ENCODE results near the gene RIN1. TPM values are rescaled to one million over a fixed set of nuclear protein-coding genes. Genes with fewer than 3 reads are reported as not detected.
A peak's percentile ranks its signal among the peaks of the same experiment; 100 is the strongest.

Gene RIN1
- polyA plus RNA-seq, 1 donor (not counting 4 experiments of a cell fraction or from before 2014, with no cell fraction given), result 10.6 TPM

DNA sequence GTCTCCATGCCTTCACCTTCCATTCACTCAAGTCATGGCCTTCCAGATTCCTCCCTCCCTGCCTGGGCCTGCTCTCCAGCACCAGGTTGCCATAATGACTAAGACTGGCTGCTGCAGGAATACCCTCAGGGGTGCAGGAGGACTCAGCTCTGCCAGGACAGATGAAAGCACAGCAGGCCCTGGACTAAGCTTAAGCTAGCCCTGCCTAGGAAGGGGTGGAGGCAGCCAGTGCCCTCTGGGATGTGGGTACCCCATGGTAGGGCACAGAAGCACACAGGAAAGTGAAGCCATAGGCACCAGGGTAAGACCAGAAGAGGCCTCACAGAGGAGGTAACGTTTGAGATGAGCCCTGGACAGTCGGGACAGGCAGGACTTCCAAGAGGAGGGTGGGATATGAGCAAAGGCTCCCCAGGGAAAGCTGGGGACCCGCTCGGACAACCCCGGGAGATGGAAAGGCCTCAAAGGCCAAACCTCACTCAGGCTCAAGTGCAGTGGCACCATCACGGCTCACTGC lies 3.0 kb upstream of the RIN1 start:
- peak overlapping the region; percentile 85 for H3K4me2 ChIP-seq (ENCODE audit: control insufficient read depth, extremely low read depth, insufficient read depth, low read depth, low read length)
- H3K79me2 ChIP-seq (ENCODE audit: control insufficient read depth, insufficient read depth, low read length), result peaks cover 36% of the 10 kb centered on the region
- H3K9me3 ChIP-seq (ENCODE audit: control insufficient read depth, low read depth, low read length), result no peaks in the 10 kb centered on the region
- peaks cover 6% of the 10 kb centered on the region for H3K9me1 ChIP-seq (ENCODE audit: control insufficient read depth, extremely low read depth, insufficient read depth, low read length)
- H3K27ac ChIP-seq (ENCODE audit: control insufficient read depth, insufficient read depth, low read length), result peak overlapping the region; percentile 79
- no peaks in the 10 kb centered on the region for H4K20me1 ChIP-seq (ENCODE audit: control insufficient read depth, extremely low read depth, insufficient read depth, low read length)
- FAIRE-seq (peak; percentile 99), DNase-seq (ENCODE audit: low read depth, low spot score) (peak; percentile 99)
- TF ChIP-seq, protein P1, sequence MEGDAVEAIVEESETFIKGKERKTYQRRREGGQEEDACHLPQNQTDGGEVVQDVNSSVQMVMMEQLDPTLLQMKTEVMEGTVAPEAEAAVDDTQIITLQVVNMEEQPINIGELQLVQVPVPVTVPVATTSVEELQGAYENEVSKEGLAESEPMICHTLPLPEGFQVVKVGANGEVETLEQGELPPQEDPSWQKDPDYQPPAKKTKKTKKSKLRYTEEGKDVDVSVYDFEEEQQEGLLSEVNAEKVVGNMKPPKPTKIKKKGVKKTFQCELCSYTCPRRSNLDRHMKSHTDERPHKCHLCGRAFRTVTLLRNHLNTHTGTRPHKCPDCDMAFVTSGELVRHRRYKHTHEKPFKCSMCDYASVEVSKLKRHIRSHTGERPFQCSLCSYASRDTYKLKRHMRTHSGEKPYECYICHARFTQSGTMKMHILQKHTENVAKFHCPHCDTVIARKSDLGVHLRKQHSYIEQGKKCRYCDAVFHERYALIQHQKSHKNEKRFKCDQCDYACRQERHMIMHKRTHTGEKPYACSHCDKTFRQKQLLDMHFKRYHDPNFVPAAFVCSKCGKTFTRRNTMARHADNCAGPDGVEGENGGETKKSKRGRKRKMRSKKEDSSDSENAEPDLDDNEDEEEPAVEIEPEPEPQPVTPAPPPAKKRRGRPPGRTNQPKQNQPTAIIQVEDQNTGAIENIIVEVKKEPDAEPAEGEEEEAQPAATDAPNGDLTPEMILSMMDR (optimal IDR thresholded peaks at IDR 0.05 in 1 of 3, IDR thresholded peaks at IDR 0.05 in 1 of 3, conservative IDR thresholded peaks at IDR 0.05 in 1 of 3; ENCODE audit: extremely low read depth in 1 of 3, insufficient read depth in 2 of 3, low read length in 3 of 3), result no peak
- no peak for TF ChIP-seq EZH2 (IDR thresholded peaks at IDR 0.05; ENCODE audit: low read length)
- dilution Hi-C loops (cut with MboI; ENCODE audit: extremely low pct_ligation_motif_present, low sequenced_read_pairs), result no loop called here
- H2AFZ ChIP-seq (ENCODE audit: control insufficient read depth, low read length), result no peak overlapping the region
- H3K4me3 ChIP-seq (ENCODE audit: control insufficient read depth in 2 of 3, extremely low read depth in 1 of 3, insufficient read depth in 2 of 3, low read depth in 1 of 3, low read length in 3 of 3), result peak overlapping the region in 1 of 3 experiments; percentile 54
- peaks cover 57% of the 10 kb centered on the region for H3K4me1 ChIP-seq (ENCODE audit: control insufficient read depth, extremely low read depth, insufficient read depth, low read length)
- peaks cover 19 to 35% of the 10 kb centered on the region in 2 experiments for H3K36me3 ChIP-seq (ENCODE audit: control insufficient read depth in 2 of 2, extremely low read depth in 1 of 2, insufficient read depth in 2 of 2, low read length in 2 of 2)
- peak overlapping the region; percentile 51 for H3K9ac ChIP-seq (ENCODE audit: control insufficient read depth, extremely low read depth, insufficient read depth, low read length)
- H3K27me3 ChIP-seq (ENCODE audit: control insufficient read depth, extremely low read depth, insufficient read depth, low read length), result no peaks in the 10 kb centered on the region

DNA sequence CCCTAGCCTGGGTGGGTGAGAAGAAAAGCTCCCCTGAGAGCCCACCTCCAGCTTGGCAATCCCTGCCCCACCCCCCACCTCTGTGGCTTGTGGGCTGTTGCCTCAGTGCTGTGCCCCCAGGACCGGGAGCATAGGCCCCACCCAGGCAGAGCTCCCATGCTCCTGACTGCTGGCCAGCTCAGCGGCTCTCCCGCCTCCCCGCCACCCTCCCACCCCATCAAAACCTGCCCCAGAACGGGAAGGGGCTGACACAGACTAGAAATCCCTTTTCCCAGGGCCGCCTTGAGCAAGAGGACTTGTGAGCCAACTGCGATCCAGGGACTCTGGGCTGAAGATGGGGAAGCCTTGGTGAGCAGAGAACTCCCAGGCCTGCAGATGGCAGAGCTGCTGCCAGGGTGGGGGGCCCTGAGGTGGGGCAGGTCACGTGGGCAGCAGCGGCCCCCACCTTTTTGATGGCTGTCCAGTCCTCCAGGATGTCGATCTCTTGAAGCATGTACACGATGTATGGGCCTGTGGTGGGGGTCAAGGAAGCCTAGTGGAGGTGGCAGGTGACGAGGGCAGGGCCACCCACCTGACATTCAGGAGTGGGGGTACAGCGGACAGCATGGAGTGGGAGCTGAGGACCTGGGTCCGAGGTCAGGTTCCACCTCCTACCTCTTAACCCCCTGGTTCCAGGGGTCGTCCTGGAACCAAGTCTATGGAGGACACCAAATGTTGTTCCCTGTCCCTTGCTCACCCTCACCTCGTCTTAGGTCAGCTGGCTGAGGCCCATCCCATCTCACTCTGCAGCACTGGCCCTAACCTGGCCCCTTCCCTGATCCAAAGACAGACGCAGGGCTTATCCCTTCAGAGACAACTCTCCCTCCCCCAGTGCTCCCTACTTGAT lies 2.3 kb upstream of the RIN1 start:
- DNase-seq (ENCODE audit: low read depth, low spot score) (no peak), FAIRE-seq (no peak)
- Histone ChIP-seq H3K4me2 (ENCODE audit: control insufficient read depth, extremely low read depth, insufficient read depth, low read depth, low read length) (peak overlapping the region; percentile 85), H3K4me1 (ENCODE audit: control insufficient read depth, extremely low read depth, insufficient read depth, low read length) (peaks cover 51% of the 10 kb centered on the region), H3K27ac (ENCODE audit: control insufficient read depth, insufficient read depth, low read length) (peak overlapping the region; percentile 97), H3K36me3 (ENCODE audit: control insufficient read depth in 2 of 2, extremely low read depth in 1 of 2, insufficient read depth in 2 of 2, low read length in 2 of 2) (peaks cover 22 to 39% of the 10 kb centered on the region in 2 experiments), H3K9me1 (ENCODE audit: control insufficient read depth, extremely low read depth, insufficient read depth, low read length) (peaks cover 6% of the 10 kb centered on the region), H3K9me3 (ENCODE audit: control insufficient read depth, low read depth, low read length) (no peaks in the 10 kb centered on the region), H3K4me3 (ENCODE audit: control insufficient read depth in 2 of 3, extremely low read depth in 1 of 3, insufficient read depth in 2 of 3, low read depth in 1 of 3, low read length in 3 of 3) (peak overlapping the region in 1 of 3 experiments; percentile 54), H3K79me2 (ENCODE audit: control insufficient read depth, insufficient read depth, low read length) (peaks cover 30% of the 10 kb centered on the region), H3K9ac (ENCODE audit: control insufficient read depth, extremely low read depth, insufficient read depth, low read length) (peak overlapping the region; percentile 85), H3K27me3 (ENCODE audit: control insufficient read depth, extremely low read depth, insufficient read depth, low read length) (no peaks in the 10 kb centered on the region), H4K20me1 (ENCODE audit: control insufficient read depth, extremely low read depth, insufficient read depth, low read length) (peaks cover under 1% of the 10 kb centered on the region), H2AFZ (ENCODE audit: control insufficient read depth, low read length) (no peak overlapping the region)
- dilution Hi-C loops (cut with MboI; ENCODE audit: extremely low pct_ligation_motif_present, low sequenced_read_pairs), result no loop called here
- TF ChIP-seq, protein P1 (optimal IDR thresholded peaks at IDR 0.05 in 1 of 3, IDR thresholded peaks at IDR 0.05 in 1 of 3, conservative IDR thresholded peaks at IDR 0.05 in 1 of 3; ENCODE audit: extremely low read depth in 1 of 3, insufficient read depth in 2 of 3, low read length in 3 of 3), result peak in 1 of 3 experiments; percentile 16
- TF ChIP-seq EZH2 (IDR thresholded peaks at IDR 0.05; ENCODE audit: low read length), result no peak

All from keratinocyte (primary cell).